GM19467 (cell line): ENCODE data around the gene STRIT1.
"Not testable (repeated sequence)": the region's sequence is repeated elsewhere in the genome, so short reads cannot be mapped to it uniquely, and the experiment has no call there.

Source experiments
- ATAC-seq: cut with Tn5 transposase; IDR thresholded peaks from one replicate; pipeline ENCODE4 v1.9.1; 2021; ENCODE audit warnings: mild to moderate bottlenecking, moderate library complexity; ENCODE audit not compliant: unreplicated experiment

STRIT1 gene

GRCh38 chr3:155274435-155274834, 19.0 kb downstream of the STRIT1 start:
- ATAC-seq = not testable (repeated sequence)

GRCh38 chr3:155271343-155271613, 22.2 kb downstream of the STRIT1 start:
- no peak for ATAC-seq

GRCh38 chr3:155270485-155271342, 22.8 kb downstream of the STRIT1 start:
- ATAC-seq = no peak

- ATAC-seq = no peak
Observed at GRCh38 chr3:155270063-155270462, 23.4 kb downstream of the STRIT1 start.

- not testable (repeated sequence) for ATAC-seq
Observed at GRCh38 chr3:155262855-155263254, 30.6 kb downstream of the STRIT1 start.

GRCh38 chr3:155262295-155262694, 31.2 kb downstream of the STRIT1 start:
- ATAC-seq = no peak

GRCh38 chr3:155254445-155254844, 39.0 kb downstream of the STRIT1 start:
- ATAC-seq = no peak

GRCh38 chr3:155252535-155252934, 40.9 kb downstream of the STRIT1 start:
- ATAC-seq = no peak

GRCh38 chr3:155252021-155252420, 41.5 kb downstream of the STRIT1 start:
- no peak for ATAC-seq

- ATAC-seq = no peak
Observed at GRCh38 chr3:155248531-155249187, 44.8 kb downstream of the STRIT1 start.

- no peak for ATAC-seq
Observed at GRCh38 chr3:155244699-155245098, 48.8 kb downstream of the STRIT1 start.

GRCh38 chr3:155244216-155244615, 49.3 kb downstream of the STRIT1 start:
- ATAC-seq = no peak

- ATAC-seq = no peak
Observed at GRCh38 chr3:155243512-155243921, 50.0 kb downstream of the STRIT1 start.

- ATAC-seq = no peak
Observed at GRCh38 chr3:155242342-155242741, 51.1 kb downstream of the STRIT1 start.

- ATAC-seq = no peak
Observed at GRCh38 chr3:155241579-155241978, 51.9 kb downstream of the STRIT1 start.
